PC-9 (cell line): ENCODE results near the gene LTBP4.

Source experiments
- CTCF ChIP-seq: fragments of 200-600 bp; sonication (generic); conservative IDR thresholded peaks from 2 replicates; pipeline ENCODE4 v1.6.1; 2017; ENCODE audit warnings: mixed run types, antibody characterized with exemption, mild to moderate bottlenecking, moderate library complexity
- EZH2 ChIP-seq: fragments of 200-600 bp; sonication (generic); IDR thresholded peaks from 2 replicates; pipeline ENCODE4 v1.8.0; 2017; ENCODE audit warnings: antibody characterized with exemption, low read depth

- TF ChIP-seq CTCF (no peak), EZH2 (no peak)
These were observed 11.4 kb upstream of the LTBP4 start for GRCh38 chr19:40589591-40590429.
